CD4-positive, alpha-beta T cell treated with Interleukin-17A for 1 hour (primary cell): ENCODE data around the gene MBOAT1.

Experiments used
- DNase-seq: peaks from one replicate; pipeline ENCODE4 v3.0.0-alpha.2; 2020

The MBOAT1 gene

DNA sequence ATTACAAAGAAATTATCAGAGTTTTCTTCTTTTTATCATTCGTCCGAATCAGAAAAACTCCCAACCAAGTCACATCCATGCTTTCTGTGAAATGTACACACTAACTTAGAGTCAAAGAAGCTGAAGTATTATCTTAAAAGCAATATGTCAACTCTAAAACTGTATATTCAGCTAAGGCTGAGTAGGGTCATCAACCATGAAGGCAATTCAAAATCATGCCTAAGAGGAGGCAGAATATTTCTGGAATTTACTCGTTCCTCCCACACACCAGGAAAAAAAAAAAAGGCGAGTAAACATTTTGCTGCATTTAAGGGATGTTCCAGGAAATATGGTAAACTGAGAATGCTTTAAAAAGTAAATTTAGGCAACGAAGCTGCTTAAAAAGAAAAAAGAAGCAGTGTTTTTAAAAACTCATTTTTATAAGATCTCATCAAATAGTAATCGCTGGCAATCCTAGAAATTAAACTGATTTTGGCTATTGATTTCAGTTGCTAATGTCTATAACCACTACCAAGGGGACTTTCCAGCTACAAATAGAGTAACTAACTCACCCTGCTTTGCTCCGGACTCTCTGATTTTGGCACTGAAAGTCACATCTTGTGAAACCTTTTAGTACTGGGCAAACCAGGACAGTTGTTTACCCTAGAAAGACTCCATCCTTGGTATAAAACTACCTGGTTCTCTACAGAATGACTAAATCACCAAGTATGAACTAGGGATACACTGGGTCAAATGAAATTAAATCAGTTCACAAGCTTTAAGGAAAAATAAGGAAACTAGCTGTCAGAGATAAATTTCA, 82.8 kb downstream of the MBOAT1 start:
- no peak for DNase-seq

DNA sequence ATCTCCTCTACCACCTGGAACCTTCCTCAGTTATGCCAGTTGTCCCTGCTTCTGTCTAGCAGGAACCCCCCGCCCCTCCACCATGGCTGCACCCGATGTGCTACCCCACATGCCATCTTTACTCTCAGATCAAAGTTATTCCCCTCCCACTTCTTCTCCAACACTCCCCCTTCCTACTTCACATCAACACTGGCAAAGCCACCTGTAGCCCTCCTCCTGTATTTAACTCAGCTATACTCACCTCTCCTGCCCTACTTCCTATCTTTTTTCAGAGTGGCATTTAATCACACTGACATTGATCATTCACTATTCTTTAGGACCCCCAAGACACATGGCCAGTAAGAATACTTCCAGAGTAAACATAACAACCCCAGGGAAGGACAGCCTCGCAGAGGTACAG, 84.3 kb downstream of the MBOAT1 start:
- DNase-seq: no peak

DNA sequence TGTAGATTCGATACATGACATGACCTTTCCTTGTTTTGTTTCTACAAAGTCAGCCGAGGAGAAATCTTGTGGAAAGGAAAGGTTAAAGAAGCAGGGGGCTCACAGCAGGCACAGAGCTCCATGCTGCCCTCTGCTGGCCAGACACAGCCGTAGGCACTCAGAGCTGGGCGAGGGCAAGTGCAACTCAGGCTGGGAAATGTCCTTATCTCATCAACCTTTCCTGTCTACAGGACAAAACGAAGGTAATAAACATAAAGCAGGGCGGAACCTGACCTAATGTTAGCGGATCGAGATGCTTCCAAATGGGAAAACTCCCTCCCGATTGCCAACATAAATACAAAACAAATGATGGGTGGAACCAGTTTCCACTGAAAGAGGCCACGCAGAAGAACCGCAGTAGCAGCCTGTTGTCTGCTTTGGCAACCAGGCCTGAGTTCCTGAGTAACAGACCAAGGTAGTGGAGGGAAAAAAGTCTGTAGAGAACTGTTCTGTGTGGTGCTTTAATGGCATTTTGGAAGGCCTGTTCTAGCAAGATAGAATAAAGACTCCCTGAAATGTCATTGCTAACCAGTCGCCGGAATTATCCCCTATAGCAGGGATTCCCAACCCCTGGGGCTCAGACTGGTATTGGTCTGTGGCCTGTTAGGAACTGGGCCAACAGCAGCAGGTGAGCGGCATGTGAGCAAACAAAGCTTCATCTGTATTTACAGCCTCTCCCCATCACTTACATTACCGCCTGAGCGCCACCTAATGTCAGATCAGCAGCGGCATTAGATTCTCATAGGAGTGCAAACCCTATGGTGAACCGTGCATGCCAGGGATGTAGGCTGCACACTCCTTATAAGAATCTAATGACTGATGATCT, 85.2 kb downstream of the MBOAT1 start:
- DNase-seq: peak; percentile 47

DNA sequence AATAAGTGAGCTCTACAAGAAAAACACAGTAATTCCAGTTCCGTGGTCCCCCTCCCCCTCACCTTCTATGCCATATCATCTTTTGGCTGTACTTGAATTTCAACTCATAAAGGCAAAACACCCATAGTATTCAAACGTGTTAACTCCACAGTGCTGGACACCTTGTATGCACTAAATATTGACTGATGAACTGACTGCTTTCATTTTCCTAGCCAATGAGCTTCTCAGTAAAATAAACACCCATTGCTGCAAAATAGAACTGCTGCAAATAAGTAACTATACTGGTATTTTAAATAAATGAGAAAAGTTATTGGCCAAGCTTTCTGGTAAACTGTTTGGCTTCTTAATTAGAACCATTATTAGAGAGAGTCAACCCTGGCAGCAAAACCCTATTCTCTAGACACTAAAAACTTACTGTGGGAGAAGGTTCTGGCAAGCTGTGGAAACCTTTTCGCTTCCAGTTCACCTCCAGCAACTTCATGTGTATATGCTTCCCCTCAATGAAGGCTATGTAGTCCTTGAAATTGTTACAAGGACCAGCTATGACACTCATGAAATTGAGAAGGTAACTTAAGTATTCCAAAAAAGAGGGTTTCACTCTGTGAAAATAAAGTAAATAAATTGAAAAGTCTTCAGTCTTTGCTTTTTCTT, 86.0 kb downstream of the MBOAT1 start:
- no peak for DNase-seq

DNA sequence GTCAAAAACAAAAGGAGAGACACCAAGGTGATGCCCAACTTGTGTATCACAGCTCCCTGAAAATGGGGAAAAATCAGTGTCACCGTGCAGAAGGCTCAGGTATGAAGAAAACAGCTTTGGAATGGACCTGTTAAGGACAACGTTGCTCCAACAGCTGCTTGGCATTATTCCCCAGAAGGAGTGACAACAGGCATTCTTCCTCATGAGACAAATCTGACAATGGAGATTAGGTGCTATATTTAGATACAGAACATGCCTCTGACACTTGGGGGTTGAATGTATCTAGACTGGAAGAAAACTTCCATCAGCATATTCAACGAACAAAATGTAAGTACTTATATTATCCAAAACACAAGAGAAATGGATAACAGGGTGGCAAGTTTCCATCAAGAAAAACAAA, 87.7 kb downstream of the MBOAT1 start:
- no peak for DNase-seq

DNA sequence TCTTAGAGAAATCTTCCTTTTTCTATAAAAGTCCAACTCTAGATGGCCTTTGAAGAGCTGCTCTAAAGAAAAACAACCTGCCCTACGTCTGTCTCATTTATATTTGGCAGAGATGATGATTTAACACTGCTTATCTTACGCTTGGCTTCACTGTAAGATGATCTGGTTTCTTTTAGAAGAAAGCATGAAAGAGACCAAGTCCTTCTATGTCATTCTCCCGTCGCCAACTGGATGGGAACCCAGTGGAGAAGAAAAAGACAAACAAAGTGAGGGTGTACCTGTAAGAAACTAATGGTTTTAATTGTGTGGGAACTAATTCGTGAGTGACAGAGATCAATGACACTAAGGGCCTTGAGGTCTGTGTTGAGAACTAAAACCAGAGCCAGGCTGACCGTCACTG, 92.8 kb downstream of the MBOAT1 start:
- no peak for DNase-seq

DNA sequence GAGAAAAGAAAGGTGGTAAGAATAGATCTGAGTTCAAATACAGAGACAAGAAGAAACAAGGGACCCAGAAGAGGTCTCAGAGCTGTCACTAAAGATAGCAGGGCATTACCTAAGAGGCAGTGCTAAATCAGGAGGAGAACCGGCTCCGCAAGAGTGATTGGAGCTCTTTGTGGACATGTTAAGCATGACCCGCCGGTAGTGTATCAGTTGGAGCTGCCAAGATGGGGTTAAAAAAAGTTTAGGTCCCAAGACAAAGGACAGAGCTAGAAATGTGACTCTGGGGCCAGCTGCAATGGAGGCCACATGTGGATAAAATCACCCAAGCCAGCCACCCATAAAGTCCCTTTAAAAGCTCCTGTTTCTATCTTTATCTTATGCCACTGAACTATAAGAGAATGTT, 93.4 kb downstream of the MBOAT1 start:
- DNase-seq: no peak

DNA sequence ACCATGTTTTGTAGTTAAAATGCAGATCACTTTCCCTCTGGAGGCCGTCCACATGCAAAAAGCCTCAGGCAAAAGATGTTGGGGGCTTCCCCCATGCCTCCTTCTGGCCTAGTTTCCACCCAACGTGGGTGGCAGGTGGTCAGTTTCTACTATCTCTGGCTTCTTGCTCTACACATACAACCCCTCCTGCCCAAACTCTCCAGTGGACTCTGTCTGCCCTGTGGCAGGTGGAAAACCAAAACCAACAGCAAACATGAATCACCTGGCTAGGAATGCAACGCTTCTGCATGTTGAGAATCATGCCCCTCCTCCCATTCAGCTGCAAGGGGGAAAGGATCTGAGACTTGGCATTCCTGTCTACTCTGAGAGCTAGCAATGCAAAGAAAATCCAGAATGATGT, 94.8 kb downstream of the MBOAT1 start:
- no peak for DNase-seq

DNA sequence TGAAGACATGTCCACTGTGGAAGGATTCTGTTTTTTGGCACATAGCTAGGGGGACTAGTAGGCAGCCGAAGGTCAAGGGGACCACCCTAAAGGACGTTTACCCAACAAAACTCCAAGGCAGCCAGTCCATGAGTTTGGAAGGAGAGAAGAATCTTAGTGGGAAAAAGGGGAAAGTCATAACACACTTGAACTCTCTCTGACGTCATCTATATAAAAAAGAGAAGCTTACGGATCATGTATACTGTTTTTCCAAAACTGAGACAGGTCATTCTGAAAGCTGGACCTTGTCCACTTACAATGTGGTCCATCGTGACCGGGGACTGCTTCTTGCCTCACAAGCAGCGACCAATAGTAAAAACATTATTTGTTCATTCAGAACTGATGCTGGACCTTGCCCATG, 95.5 kb downstream of the MBOAT1 start:
- no peak for DNase-seq

DNA sequence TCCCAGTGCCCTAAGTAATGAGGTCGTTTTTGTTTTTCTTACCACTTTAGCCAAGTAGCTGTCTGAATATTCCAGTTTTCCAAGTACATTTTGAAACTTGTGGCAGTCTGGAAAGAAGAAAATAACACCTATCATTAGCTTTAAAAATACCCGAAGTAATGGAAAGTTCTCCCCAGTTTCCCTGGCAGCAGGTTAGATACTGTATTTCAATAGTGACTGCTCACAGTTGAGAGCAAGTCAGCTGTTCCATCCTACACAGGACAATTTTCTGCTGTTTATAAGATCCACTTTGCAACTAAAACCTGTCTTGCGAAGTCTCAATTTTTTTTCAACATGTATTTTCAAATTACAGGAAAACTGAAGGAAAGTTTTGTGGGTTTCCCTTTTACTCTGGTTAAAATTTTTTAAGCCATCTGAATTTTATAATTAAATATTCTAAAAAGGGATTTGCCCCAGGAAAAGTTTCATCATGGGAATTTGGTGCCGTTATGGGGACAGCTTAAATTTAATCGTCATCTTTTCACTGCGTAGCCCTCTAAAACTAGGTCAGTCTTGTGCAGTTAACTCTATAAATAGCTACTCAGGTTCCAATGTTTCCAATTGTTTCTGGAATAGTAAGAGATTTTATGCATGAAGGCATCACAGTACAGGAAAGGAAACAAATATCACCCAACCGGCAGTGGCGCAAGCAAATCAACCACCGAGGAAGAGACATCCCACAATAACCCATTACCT, 96.9 kb downstream of the MBOAT1 start:
- no peak for DNase-seq

DNA sequence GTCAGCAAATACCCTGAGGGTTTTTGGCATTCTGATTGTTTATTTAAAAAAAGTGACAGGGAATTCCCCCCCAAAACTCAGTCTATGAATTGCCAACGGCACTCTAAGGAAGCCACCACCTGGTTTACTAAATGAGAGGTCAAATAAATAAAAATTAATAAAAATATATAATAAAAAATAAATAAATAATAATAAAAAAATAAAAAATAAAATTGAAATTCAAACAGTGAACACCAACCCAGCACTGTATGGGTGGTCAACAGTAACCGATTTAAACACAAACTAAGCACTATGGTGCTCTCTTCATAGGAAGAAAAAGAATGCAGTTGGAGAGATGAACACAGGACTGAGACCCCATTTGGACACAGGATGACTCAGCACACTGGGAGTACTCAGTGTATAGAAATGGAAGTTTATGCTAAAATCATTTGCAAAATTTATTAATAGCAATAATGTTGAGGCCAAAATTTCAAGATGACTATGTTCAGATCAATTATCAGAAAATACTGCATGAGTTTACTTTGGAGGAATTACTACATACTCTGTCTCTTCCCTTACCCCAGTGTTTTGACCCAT, 98.5 kb downstream of the MBOAT1 start:
- DNase-seq: no peak

DNA sequence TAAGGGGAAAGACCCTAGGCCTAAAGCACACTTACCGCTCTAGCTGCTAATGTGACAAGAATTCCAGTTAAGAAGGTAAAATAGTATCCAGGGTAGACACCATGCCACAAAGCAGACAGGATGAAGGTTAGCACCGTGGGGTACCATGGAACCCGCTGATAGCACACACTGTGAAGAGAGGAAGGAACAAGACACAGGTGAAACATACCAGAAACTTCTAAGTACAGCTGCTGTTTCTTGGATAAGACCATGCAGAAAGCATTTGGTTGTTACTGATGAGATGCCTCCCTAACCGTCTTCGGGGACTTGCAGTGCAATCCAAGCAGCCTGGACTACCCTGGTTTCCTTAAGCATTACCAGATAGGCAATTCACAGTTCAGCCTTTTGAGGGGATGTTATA, 99.4 kb downstream of the MBOAT1 start:
- DNase-seq: no peak

DNA sequence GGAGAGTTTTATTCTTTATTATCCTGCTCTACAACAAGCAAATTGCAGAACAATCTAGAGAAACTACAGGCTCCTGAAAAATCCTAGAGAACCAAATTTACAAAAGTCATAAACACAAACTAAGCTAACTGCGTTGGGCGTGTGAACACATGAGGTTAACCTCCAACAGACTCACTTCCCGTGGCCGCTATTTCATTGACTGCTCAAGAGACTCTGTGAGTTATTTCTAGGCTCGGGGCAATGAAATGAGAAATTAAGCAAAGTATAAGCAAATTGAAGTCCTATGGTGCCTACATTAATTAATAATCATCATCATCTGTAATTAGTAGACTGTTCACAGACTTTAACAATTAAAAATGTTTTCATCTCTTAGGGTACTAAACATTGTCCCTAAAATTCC, 100.0 kb downstream of the MBOAT1 start:
- DNase-seq: no peak

DNA sequence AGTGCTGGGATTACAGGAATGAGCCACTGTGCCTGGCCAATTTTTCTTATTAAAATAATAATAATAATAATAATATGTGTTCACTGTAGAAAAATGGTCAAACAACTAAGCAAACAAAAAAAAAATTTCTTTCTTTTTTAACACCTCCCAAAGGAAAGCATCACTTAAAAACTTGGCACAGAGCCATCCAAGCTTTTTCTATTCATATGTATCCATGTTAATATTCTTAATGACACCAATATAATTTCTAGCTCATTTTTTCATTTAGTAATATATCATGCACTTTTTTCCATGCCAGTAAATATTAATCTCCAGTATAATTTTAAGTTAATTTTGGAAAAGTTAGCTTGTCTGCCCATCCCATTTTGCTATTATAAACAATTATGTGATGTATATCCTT, 101.8 kb downstream of the MBOAT1 start:
- DNase-seq: no peak

DNA sequence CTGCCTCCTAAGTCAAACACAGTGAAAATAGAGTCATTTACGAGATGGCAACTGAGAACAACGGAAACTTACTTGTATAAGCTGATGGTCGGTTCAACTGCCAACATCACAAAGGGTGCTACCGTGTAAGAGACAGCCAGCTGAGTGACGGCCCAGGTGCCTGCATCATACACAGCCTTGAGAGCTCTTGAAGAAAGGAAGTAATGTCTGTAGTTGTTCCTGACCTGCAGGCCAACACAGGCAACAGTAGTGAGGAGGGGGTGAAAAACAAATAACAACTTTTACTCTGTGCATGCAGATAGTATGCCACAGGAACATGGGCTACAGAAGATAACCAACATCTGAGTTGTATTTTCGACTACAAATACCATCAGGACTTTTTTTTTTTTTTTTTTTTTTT, 102.7 kb downstream of the MBOAT1 start:
- DNase-seq: no peak

DNA sequence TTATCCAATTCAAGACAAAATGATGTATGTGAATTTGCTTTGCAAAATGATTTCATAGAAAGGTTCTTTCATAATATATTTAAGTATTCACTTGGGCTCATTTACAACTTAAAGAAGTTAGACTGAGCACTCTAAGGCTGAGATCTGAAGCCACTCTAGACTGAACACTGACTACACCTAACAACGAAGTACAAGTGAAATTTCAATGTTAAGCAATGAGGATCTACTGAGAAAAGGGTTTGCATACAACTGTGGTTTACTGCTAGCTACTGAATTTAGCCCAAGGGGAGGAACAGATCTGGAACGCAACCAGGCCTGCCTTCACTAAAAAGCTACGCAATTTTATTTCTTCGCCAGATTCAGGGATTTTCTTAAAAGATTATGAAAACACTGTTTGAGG, 106.4 kb downstream of the MBOAT1 start:
- no peak for DNase-seq

DNA sequence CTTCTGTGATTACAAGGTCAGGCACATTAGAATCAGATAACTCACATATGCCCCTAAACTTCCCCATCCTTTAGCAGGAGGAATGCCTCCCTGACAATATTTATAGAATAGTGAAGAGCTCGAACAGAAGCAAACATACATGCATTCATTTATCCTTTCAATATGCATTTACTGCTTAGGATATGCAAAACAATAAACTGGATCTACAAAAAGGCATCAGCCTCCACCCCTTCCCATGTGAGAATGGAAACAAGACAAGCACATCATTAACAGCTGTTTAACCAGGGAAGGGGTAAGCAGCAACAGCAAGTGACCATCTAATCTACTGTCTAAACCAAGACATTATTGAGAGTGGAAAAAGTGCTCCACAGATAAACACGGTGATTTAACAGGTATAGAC, 107.6 kb downstream of the MBOAT1 start:
- no peak for DNase-seq

DNA sequence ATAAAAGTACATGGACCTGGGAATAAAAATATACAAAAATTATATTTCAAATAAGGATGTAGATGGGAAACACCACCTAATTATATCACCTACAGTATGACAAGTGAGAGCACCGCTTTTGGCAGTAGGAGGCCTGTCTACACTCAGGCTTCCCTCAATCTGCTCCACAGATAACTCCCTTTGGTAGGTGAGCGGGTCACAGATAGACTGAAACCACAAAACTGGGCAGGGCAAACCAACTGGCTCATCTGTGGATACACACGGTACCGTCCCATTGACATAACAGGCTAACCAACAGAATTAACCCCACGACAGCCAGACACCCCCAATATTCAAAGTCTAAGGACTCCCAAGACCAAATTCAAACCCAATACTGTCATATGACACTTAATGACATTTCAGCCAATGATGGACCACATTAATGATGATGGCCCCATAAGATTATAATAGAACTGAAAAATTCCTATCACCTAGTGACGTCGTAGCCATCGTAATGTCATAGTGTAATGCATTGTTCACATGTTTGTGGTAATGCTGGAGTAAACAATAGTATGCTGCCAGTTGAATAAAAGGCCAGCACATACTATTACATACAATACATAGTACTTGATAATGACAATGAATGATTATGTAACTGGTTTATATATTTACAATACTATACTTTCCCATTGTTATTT, 109.7 kb downstream of the MBOAT1 start:
- no peak for DNase-seq

DNA sequence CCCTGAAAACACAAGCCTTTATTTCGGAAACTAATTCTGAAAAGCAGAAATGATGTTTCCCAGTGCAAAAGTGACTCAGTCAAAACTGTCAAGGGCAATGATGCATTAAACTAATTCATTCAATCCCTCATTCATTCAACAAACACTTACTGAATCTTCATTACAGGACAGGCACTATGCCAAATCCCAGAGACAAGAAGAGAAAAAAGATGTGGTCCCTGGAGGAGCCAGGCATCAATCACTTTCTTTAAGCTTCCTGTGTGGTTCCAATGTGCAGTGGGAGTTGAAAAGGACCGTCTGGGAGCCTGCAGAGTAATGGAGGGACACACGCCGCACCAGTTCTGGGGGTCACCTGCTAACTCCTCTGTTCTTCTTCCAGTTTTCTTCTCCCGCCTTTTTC, 113.1 kb downstream of the MBOAT1 start:
- no peak for DNase-seq

DNA sequence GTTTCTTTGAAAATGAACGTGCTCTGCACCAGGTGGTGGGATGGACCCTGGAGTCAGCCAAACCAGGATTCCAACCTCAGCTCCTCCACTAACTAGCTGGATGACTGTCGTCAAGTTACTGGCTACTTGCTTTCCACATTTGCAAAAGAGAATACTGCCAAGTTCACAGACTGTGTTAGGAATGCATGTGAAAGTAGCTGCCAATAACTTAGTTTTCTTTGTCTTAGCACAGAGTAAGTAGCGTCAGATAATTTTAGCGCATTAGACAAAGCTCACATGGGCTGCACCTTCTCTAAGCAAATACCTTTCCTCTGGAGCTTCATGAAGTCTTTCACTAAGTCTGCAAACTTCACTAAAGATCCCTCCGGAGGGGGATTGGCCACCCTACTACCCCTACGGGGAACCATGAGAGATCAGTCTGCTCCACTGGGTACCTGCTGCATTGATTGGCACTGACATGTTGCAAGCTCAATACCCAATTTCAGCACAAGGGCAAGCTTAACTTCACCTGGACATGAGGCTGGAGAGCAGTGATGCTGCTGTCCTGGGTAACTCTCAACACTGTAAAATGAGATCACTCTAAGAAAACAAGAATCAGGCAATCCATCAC, 113.9 kb downstream of the MBOAT1 start:
- no peak for DNase-seq

DNA sequence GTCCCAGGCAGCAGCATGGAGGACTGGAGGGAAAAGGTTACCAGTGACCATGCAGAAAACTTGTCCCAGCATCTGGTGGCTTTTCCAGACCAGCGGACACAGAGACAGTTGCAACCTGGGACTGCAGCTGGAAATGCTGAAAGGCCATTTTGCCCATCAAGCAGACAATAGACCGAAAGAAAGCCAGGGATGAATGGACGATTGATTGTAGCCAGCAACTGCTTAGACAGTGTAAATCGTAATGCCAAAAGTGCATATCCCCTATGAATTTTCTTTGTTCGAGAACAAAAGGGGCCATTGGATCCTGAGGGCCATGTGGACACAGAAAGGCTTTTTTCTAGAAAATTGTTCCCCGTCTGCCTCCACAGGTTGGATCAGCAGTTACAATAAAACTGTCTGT, 115.7 kb downstream of the MBOAT1 start:
- no peak for DNase-seq

DNA sequence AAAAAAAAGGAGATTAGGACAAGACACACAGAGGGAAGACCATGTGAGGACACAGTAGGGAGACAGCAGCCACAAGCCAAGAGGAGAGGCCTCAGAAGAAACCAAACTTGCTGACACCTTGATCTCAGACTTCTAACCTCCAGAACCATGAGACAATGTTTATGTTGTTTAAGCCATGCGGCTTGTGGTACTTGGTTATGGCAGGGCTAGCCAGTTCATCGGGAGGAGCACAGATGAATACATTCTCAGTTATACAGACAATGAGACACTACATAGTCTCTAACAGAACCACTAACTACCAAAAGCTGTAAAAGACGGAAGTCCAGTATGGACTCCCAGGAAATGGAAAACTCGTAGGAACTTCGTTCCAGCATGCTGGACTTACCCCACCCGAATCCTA, 116.8 kb downstream of the MBOAT1 start:
- DNase-seq: no peak
